Lung (tissue), 12 donors: ENCODE results near the gene GPR155. TPM values are rescaled to one million over a fixed set of nuclear protein-coding genes. Genes with fewer than 3 reads are reported as not detected.

Source experiments
- ATAC-seq: fragments of 200-7000 bp; cut with Tn5 transposase; one replicate; pipeline ENCODE4 v1.9.1; 2020; ENCODE audit warnings: moderate number of reproducible peaks; ENCODE audit not compliant: insufficient read depth, low FRiP score
- DNase-seq, 3 donors: peaks; one replicate each; pipeline ENCODE4 v3.0.0-alpha.2; 2013 to 2017
- H3K27ac ChIP-seq, 2 donors: one replicate each; pipeline ENCODE4 v1.5.1; 2013; ENCODE audit warnings: mild to moderate bottlenecking in 2 of 2, moderate library complexity in 2 of 2, control low read depth in 1 of 2, inconsistent platforms in 1 of 2, low read depth in 1 of 2, low read length in 1 of 2
- H3K27me3 ChIP-seq, 3 donors: one replicate each; pipeline ENCODE4 v1.5.1; 2013; ENCODE audit warnings: low read length in 2 of 3; ENCODE audit not compliant: control insufficient read depth in 3 of 3, insufficient read depth in 3 of 3
- H3K36me3 ChIP-seq, 4 donors: one replicate each; pipeline ENCODE4 v1.5.1; 2013; ENCODE audit warnings: low read length in 4 of 4, mild to moderate bottlenecking in 1 of 4, moderate library complexity in 1 of 4; ENCODE audit not compliant: control insufficient read depth in 4 of 4, insufficient read depth in 4 of 4
- H3K4me1 ChIP-seq, 5 donors: one replicate each; pipeline ENCODE4 v1.5.1; 2013; ENCODE audit warnings: low read length in 5 of 5, mild to moderate bottlenecking in 2 of 5, moderate library complexity in 1 of 5; ENCODE audit not compliant: control insufficient read depth in 5 of 5, insufficient read depth in 5 of 5
- H3K4me3 ChIP-seq: one replicate; pipeline ENCODE4 v1.5.1; 2013; ENCODE audit warnings: mild to moderate bottlenecking, control low read depth, moderate library complexity
- H3K9ac ChIP-seq, 2 donors: one replicate each; pipeline ENCODE4 v1.5.1; 2013; ENCODE audit warnings: low read length in 2 of 2, control low read depth in 1 of 2; ENCODE audit not compliant: insufficient read depth in 1 of 2
- H3K9me3 ChIP-seq, 4 donors: one replicate each; pipeline ENCODE4 v1.5.1; 2013; ENCODE audit warnings: low read length in 3 of 4, mild to moderate bottlenecking in 1 of 4, moderate library complexity in 1 of 4; ENCODE audit not compliant: control insufficient read depth in 4 of 4, insufficient read depth in 3 of 4
- CTCF ChIP-seq: IDR thresholded peaks from 2 replicates; pipeline ENCODE4 v1.5.1; 2012; ENCODE audit warnings: mild to moderate bottlenecking; ENCODE audit errors: control extremely low read depth, extremely low read depth
- WGBS, 2 donors: extraction: QIAGEN DNeasy Blood & Tissue Kit; methylation state at CpG; one replicate each; pipeline ENCODE4 v1.1.7; 2013; 5-methylcytosine and 5-hydroxymethylcytosine counted together
- polyA plus RNA-seq, 2 donors: library from polyadenylated mRNA; stranded (reverse); fragments of 200-250 nt; gene quantifications; one replicate each; pipeline ENCODE4 v1.2.1, GENCODE V29; 2013
- total RNA-seq, 2 donors: library from RNA; depleted of rRNA in 1 of 2; stranded (reverse); fragments of >200 nt in 1 of 2; gene quantifications; one replicate each; pipeline ENCODE4 v1.2.1, GENCODE V29; 2014 to 2021
- donor health status: control.
- donor health status: control.
- donor health status: Bipolar disorder and iron deficiency.
- donor health status: healthy.
- donor health status: DM: yes; HTN: yes; CAD: no.

Gene GPR155
- total and polyA plus RNA-seq, 4 donors = 0.65 to 5.7 (median 2.5) TPM

- no peak for TF ChIP-seq CTCF
- 82 to 91% methylated on average over 4 of the region's 4 CpGs for WGBS, 2 donors
- DNase-seq (peak in 2 of 3 donors; percentile 16 to 34), ATAC-seq (no peak)
- peaks cover 0 to 5% (median under 1%) of the 10 kb centered on the region in 4 donors for H3K36me3 ChIP-seq
- H3K9ac ChIP-seq = no peak overlapping the region
- H3K9me3 ChIP-seq = no peaks in the 10 kb centered on the region
- H3K27ac ChIP-seq = no peak overlapping the region
- H3K4me3 ChIP-seq = no peak overlapping the region
- no peaks in the 10 kb centered on the region for H3K27me3 ChIP-seq
- H3K4me1 ChIP-seq = no peaks in the 10 kb centered on the region
Observed at GRCh38 chr2:174465327-174465726, 21.5 kb downstream of the GPR155 start.

GRCh38 chr2:174461221-174461620 lies 25.6 kb downstream of the GPR155 start:
- WGBS, 2 donors = 92 to 96% methylated on average over 1 of the region's 1 CpG
- Histone ChIP-seq H3K4me1 (no peaks in the 10 kb centered on the region), H3K36me3 (peaks cover 0 to 3% (median 0%) of the 10 kb centered on the region in 4 donors), H3K27ac (no peak overlapping the region), H3K4me3 (no peak overlapping the region), H3K9me3 (no peaks in the 10 kb centered on the region), H3K27me3 (no peaks in the 10 kb centered on the region), H3K9ac (no peak overlapping the region)
- ATAC-seq (no peak), DNase-seq (no peak)
- TF ChIP-seq CTCF = no peak

GRCh38 chr2:174454566-174454965 lies 32.3 kb downstream of the GPR155 start:
- Histone ChIP-seq H3K9ac (no peak overlapping the region), H3K27ac (no peak overlapping the region), H3K36me3 (peaks cover 0 to 6% (median 1%) of the 10 kb centered on the region in 4 donors), H3K4me1 (no peaks in the 10 kb centered on the region), H3K4me3 (no peak overlapping the region), H3K27me3 (no peaks in the 10 kb centered on the region), H3K9me3 (no peaks in the 10 kb centered on the region)
- 79 to 80% methylated on average over 2 of the region's 2 CpGs for WGBS, 2 donors
- ATAC-seq = no peak
- no peak for DNase-seq
- TF ChIP-seq CTCF = no peak

GRCh38 chr2:174450021-174450816 lies 36.6 kb downstream of the GPR155 start:
- Histone ChIP-seq H3K4me1 (no peaks in the 10 kb centered on the region), H3K27ac (no peak overlapping the region), H3K36me3 (peaks cover 0 to 15% (median under 1%) of the 10 kb centered on the region in 4 donors), H3K4me3 (no peak overlapping the region), H3K27me3 (no peaks in the 10 kb centered on the region), H3K9ac (no peak overlapping the region), H3K9me3 (no peaks in the 10 kb centered on the region)
- TF ChIP-seq CTCF = no peak
- ATAC-seq (no peak), DNase-seq (no peak)
- WGBS, 2 donors = 91 to 92% methylated on average over 4 of the region's 4 CpGs
